Spleen (tissue), 11 donors: ENCODE measurements around the gene SPRED3. TPM values are rescaled to one million over a fixed set of nuclear protein-coding genes. Genes with fewer than 3 reads are reported as not detected.

Source experiments
- DNase-seq: peaks from one replicate; pipeline ENCODE4 v3.0.0-alpha.2; 2020
- H3K27ac ChIP-seq, 8 donors: fragments of 200-600 bp; sonication (generic) in 7 of 8; 1 replicate in 4 of 8; 2 replicates in 4 of 8; pipeline versions ENCODE4 v1.5.0 to v1.8.0; 2016 to 2021; ENCODE audit warnings: inconsistent platforms in 4 of 8, mild to moderate bottlenecking in 4 of 8, moderate library complexity in 1 of 8
- H3K27me3 ChIP-seq, 7 donors: fragments of 200-600 bp; sonication (generic) in 6 of 7; replicated peaks in 1 of 7; 1 replicate in 4 of 7; 2 replicates in 3 of 7; pipeline versions ENCODE4 v1.5.0 to v1.8.0; 2016 to 2021; ENCODE audit warnings: inconsistent platforms in 3 of 7, mild to moderate bottlenecking in 1 of 7
- H3K36me3 ChIP-seq, 6 donors: fragments of 200-600 bp; sonication (generic) in 5 of 6; 1 replicate in 4 of 6; 2 replicates in 2 of 6; pipeline versions ENCODE4 v1.5.0 to v1.8.0; 2016 to 2021; ENCODE audit warnings: inconsistent platforms in 2 of 6
- H3K4me1 ChIP-seq, 6 donors: fragments of 200-600 bp; sonication (generic) in 5 of 6; 1 replicate in 3 of 6; 2 replicates in 3 of 6; pipeline versions ENCODE4 v1.5.0 to v1.8.0; 2016 to 2021; ENCODE audit warnings: inconsistent platforms in 3 of 6
- H3K4me3 ChIP-seq, 8 donors: fragments of 200-600 bp; sonication (generic) in 7 of 8; 1 replicate in 4 of 8; 2 replicates in 4 of 8; pipeline versions ENCODE4 v1.5.0 to v1.8.0; 2016 to 2021; ENCODE audit warnings: inconsistent platforms in 4 of 8, mild to moderate bottlenecking in 4 of 8, moderate library complexity in 2 of 8
- H3K9me3 ChIP-seq, 8 donors: fragments of 200-600 bp; sonication (generic) in 7 of 8; 1 replicate in 4 of 8; 2 replicates in 4 of 8; pipeline versions ENCODE4 v1.5.0 to v1.8.0; 2016 to 2021; ENCODE audit warnings: inconsistent platforms in 4 of 8
- CTCF ChIP-seq, 11 experiments: fragments of 200-600 bp in 7 of 11; fragments of 450-650 bp in 4 of 11; sonication (generic) in 4 of 11; IDR thresholded peaks in 8 of 11; conservative IDR thresholded peaks in 3 of 11; 1 replicate in 7 of 11; 2 replicates in 4 of 11; pipeline versions ENCODE4 v1.4.0 to v1.8.0; 2016 to 2021; ENCODE audit warnings: antibody characterized with exemption in 11 of 11, inconsistent platforms in 4 of 11, mild to moderate bottlenecking in 1 of 11
- POLR2A ChIP-seq, 3 donors: fragments of 450-650 bp; IDR thresholded peaks; one replicate each; pipeline ENCODE4 v1.5.1; 2017; ENCODE audit warnings: antibody characterized with exemption in 3 of 3, mild to moderate bottlenecking in 1 of 3
- POLR2AphosphoS5 ChIP-seq, 3 donors: sonication (generic); formaldehyde crosslinking; IDR thresholded peaks; one replicate each; pipeline ENCODE4 v1.5.1; 2017; ENCODE audit warnings: antibody characterized with exemption in 3 of 3
- WGBS, 5 donors: extraction: QIAGEN DNeasy Blood & Tissue Kit in 3 of 5; methylation state at CpG; one replicate each; pipeline versions ENCODE4 v1.1.5 to v1.1.7; 2013 to 2018; 5-methylcytosine and 5-hydroxymethylcytosine counted together
- intact Hi-C: fragments of 100-400 bp; cut with DNase I; formaldehyde crosslinking; loops from one replicate; pipeline ENCODE4 v1.15.0; 2023; ENCODE audit warnings: low total_unique reads
- polyA plus RNA-seq, 3 donors: library from polyadenylated mRNA; stranded (reverse); fragments of 200-250 nt; gene quantifications; one replicate each; pipeline ENCODE4 v1.2.1, GENCODE V29; 2013
- total RNA-seq, 7 donors: library from RNA; depleted of rRNA in 3 of 7; stranded (reverse); fragments of >200 nt in 3 of 7; fragmentation: NEBNext Ultra II Directional in 4 of 7; extraction: Animal tissue kit (Norgen Biotek cat#: 25700) in 4 of 7; gene quantifications; one replicate each; pipeline versions ENCODE4 v1.1.0 to v1.2.1, GENCODE V29; 2016 to 2021
- donor health status: healthy with polysubstance abuse.
- donor health status: DM: no; HTN: no; CAD: no; lungs with moderate emphysema.
- donor health status: DM: no; HTN: no; CAD: no.
- donor health status: Bipolar disorder and iron deficiency.
- donor health status: healthy.
- donor health status: DM: no; HTN: no; CAD: no.
- donor health status: DM: yes; HTN: yes; CAD: no.

SPRED3 gene
- total and polyA plus RNA-seq, 10 donors = 0.03 to 1.2 (median 0.45) TPM; not detected in 1

- no peak for DNase-seq
- H3K9me3 ChIP-seq = no peaks in the 10 kb centered on the region
- peaks cover 0 to 21% (median 7%) of the 10 kb centered on the region in 6 donors for H3K36me3 ChIP-seq
- intact Hi-C loops = no loop called here
- peaks cover 0 to 90% (median 51%) of the 10 kb centered on the region in 7 donors for H3K27me3 ChIP-seq
- peaks cover 30 to 53% (median 42%) of the 10 kb centered on the region in 6 donors for H3K4me1 ChIP-seq
- peak overlapping the region in 1 of 8 donors; percentile 11 for H3K27ac ChIP-seq
- WGBS, 5 donors = 5 to 10% (median 6%) methylated on average over 20 to 28 of the region's 28 CpGs
- H3K4me3 ChIP-seq = peak overlapping the region in 6 of 8 donors; percentile 33 to 73 (median 46)
- TF ChIP-seq POLR2AphosphoS5 (IDR thresholded peaks at IDR 0.05) (no peak), POLR2A (IDR thresholded peaks at IDR 0.05) (no peak), CTCF (IDR thresholded peaks at IDR 0.05 in 8 of 11, conservative IDR thresholded peaks at IDR 0.05 in 3 of 11) (no peak)
Measured at GRCh38 chr19:38389101-38389925, 816 bp downstream of the SPRED3 start.

- H3K36me3 ChIP-seq = peaks cover 0 to 12% (median 2%) of the 10 kb centered on the region in 6 donors
- no peak overlapping the region for H3K4me3 ChIP-seq
- peaks cover 30 to 57% (median 50%) of the 10 kb centered on the region in 6 donors for H3K4me1 ChIP-seq
- WGBS, 5 donors = 38 to 47% (median 43%) methylated on average over 20 to 22 of the region's 22 CpGs
- H3K27me3 ChIP-seq = peaks cover 0 to 90% (median 60%) of the 10 kb centered on the region in 7 donors
- no peak overlapping the region for H3K27ac ChIP-seq
- intact Hi-C loops = no loop called here
- no peaks in the 10 kb centered on the region for H3K9me3 ChIP-seq
- no peak for DNase-seq
- TF ChIP-seq POLR2AphosphoS5 (IDR thresholded peaks at IDR 0.05) (no peak), POLR2A (IDR thresholded peaks at IDR 0.05) (no peak), CTCF (IDR thresholded peaks at IDR 0.05 in 8 of 11, conservative IDR thresholded peaks at IDR 0.05 in 3 of 11) (no peak)
Measured at GRCh38 chr19:38389957-38390924, 1.7 kb downstream of the SPRED3 start.

GRCh38 chr19:38391911-38392464, 3.5 kb downstream of the SPRED3 start:
- no peak overlapping the region for H3K4me3 ChIP-seq
- no peaks in the 10 kb centered on the region for H3K36me3 ChIP-seq
- TF ChIP-seq CTCF (IDR thresholded peaks at IDR 0.05 in 8 of 11, conservative IDR thresholded peaks at IDR 0.05 in 3 of 11) (no peak), POLR2AphosphoS5 (IDR thresholded peaks at IDR 0.05) (no peak), POLR2A (IDR thresholded peaks at IDR 0.05) (no peak)
- peaks cover 0 to 90% (median 56%) of the 10 kb centered on the region in 7 donors for H3K27me3 ChIP-seq
- WGBS, 5 donors = 55 to 67% (median 59%) methylated on average over 4 to 8 of the region's 8 CpGs
- intact Hi-C loops = no loop called here
- H3K4me1 ChIP-seq = peaks cover 19 to 51% (median 43%) of the 10 kb centered on the region in 6 donors
- H3K27ac ChIP-seq = no peak overlapping the region
- H3K9me3 ChIP-seq = no peaks in the 10 kb centered on the region
- DNase-seq = no peak
